Measurements from ENCODE around the gene PTPRT.

DNA sequence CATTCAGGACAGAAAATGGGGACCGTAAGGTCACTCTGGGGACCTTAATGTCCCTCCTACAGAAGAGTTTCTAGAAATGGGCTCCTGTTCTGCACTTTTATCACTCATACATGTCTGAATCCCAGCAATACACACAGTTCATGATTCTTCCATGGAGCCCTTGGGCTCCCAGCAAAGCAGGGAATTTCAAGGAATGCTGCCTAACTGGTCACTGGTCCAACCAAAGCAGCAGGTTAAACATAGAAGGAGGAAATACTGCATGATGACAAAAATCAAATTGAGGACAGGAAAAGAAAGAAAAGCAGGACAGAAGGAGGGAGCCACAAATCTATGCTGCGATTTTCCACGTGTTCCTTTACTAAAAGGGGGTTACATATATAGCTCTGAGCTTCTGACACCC, 300.2 kb downstream of the PTPRT start:
- TF ChIP-seq, protein P1, sequence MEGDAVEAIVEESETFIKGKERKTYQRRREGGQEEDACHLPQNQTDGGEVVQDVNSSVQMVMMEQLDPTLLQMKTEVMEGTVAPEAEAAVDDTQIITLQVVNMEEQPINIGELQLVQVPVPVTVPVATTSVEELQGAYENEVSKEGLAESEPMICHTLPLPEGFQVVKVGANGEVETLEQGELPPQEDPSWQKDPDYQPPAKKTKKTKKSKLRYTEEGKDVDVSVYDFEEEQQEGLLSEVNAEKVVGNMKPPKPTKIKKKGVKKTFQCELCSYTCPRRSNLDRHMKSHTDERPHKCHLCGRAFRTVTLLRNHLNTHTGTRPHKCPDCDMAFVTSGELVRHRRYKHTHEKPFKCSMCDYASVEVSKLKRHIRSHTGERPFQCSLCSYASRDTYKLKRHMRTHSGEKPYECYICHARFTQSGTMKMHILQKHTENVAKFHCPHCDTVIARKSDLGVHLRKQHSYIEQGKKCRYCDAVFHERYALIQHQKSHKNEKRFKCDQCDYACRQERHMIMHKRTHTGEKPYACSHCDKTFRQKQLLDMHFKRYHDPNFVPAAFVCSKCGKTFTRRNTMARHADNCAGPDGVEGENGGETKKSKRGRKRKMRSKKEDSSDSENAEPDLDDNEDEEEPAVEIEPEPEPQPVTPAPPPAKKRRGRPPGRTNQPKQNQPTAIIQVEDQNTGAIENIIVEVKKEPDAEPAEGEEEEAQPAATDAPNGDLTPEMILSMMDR (conservative IDR thresholded peaks at IDR 0.05 in 1 of 2, IDR thresholded peaks at IDR 0.05 in 1 of 2; ENCODE audit: low read depth in 1 of 2, low read length in 2 of 2) = no peak
- no peak for TF ChIP-seq EZH2 (IDR thresholded peaks at IDR 0.05; ENCODE audit: low read length, missing control alignments)
